Tibial nerve (tissue), 3 donors: ENCODE data around the gene NEDD9.

ENCODE experiments used
- POLR2A ChIP-seq, 2 donors: fragments of 450-650 bp; IDR thresholded peaks; one replicate each; pipeline ENCODE4 v1.6.1; 2017; ENCODE audit warnings: antibody characterized with exemption in 2 of 2, mild to moderate bottlenecking in 2 of 2, moderate library complexity in 2 of 2
- TF ChIP-seq, protein P1 (sequence below), 5 experiments: fragments of 200-600 bp in 3 of 5; fragments of 450-650 bp in 2 of 5; sonication (generic) in 3 of 5; IDR thresholded peaks; one replicate each; pipeline ENCODE4 v1.5.1; 2016 to 2019; ENCODE audit warnings: antibody characterized with exemption in 5 of 5, mild to moderate bottlenecking in 3 of 5, moderate library complexity in 2 of 5

DNA sequence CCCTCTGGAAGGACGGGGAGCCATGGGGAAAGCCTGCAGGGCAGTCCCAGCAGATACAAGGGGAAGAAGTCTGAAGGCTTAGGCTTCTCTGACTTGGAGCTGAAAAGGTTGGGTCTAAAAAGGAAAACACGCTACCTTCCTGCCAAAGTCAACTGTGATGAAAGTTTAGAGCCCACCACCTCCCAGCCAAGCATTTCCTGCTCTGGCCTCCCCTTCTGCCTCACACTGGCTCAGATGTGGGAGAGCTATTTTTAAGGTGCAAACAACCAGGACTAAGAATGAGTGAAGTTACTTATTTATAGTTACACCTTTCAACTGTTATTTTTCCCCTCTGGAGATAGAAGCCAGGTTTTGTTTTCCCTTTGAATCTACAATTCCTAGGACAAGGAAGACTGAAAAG lies 21.2 kb downstream of the NEDD9 start:
- no peak for TF ChIP-seq POLR2A (IDR thresholded peaks at IDR 0.05)
- TF ChIP-seq, protein P1, sequence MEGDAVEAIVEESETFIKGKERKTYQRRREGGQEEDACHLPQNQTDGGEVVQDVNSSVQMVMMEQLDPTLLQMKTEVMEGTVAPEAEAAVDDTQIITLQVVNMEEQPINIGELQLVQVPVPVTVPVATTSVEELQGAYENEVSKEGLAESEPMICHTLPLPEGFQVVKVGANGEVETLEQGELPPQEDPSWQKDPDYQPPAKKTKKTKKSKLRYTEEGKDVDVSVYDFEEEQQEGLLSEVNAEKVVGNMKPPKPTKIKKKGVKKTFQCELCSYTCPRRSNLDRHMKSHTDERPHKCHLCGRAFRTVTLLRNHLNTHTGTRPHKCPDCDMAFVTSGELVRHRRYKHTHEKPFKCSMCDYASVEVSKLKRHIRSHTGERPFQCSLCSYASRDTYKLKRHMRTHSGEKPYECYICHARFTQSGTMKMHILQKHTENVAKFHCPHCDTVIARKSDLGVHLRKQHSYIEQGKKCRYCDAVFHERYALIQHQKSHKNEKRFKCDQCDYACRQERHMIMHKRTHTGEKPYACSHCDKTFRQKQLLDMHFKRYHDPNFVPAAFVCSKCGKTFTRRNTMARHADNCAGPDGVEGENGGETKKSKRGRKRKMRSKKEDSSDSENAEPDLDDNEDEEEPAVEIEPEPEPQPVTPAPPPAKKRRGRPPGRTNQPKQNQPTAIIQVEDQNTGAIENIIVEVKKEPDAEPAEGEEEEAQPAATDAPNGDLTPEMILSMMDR (IDR thresholded peaks at IDR 0.05) = no peak
